HPDE6-E6E7 (cell line): ENCODE measurements around the gene PREX1.

ENCODE experiments used
- DNase-seq: peaks from one replicate; pipeline ENCODE4 v3.0.0; 2011; ENCODE audit warnings: missing footprints; ENCODE audit errors: extremely low spot score

The PREX1 gene

GRCh38 chr20:48826069-48826468, 1.7 kb downstream of the PREX1 start:
- DNase-seq = no peak

GRCh38 chr20:48825566-48825920, 2.3 kb downstream of the PREX1 start:
- DNase-seq = no peak

DNA sequence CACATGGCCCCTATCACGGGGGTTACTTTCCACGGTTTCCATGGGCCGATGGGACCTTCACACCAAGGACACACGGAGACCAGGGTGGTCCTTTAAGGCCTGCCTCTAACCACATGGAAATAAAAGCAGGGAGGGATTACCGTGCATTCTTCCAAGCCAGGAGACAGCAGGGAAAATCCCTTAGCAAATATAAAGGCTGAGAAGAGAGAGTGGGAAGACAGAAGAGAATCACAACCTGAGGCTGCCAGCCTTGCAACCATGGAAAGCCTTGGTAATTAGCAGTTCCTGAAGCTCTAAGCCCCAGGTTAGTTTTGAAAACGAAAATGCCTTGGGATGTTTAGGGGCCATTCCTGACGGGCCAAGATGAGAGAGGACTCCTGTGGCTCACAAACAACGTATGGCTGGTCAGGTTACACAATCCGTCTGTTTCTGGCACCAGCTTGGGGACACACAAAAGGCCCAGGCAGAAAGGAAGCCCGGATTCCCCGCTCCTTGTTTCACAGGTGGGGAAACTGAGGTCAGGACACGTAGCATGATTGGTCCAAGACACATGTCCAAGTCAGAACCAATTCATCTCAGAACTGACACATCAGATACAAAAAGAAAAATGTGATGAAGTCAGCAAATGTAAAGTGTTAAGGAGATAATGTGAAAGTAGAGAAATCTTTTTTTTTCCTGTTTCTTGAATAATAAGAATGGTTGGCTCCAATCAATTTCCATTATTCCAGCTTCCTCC, 2.8 kb downstream of the PREX1 start:
- no peak for DNase-seq

DNA sequence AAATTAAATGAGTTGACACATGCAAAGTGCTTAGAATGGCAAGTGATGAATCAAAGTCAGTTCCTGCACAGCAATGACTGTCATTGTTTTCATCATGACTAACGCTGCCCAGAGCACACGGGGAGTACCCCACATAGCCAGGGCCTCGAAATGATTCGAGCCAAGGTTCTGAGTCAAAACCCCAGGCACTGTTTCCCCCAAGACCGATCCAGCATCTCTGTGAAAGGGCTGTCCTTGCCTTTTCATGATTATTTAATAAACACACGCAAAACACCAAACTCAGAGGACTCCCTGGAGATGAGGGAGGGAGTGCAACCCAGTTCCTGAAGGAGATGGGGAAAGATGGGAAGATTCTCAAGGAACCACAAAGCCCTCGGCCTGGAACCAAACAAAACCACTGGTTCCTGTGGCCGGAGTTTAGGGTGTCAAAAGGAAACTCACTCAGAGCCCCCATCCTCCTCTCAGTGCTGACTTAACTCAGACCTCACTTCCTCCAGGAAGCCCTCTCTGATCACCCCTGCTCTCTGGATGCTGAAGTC, 3.8 kb downstream of the PREX1 start:
- peak; percentile 81 for DNase-seq

DNA sequence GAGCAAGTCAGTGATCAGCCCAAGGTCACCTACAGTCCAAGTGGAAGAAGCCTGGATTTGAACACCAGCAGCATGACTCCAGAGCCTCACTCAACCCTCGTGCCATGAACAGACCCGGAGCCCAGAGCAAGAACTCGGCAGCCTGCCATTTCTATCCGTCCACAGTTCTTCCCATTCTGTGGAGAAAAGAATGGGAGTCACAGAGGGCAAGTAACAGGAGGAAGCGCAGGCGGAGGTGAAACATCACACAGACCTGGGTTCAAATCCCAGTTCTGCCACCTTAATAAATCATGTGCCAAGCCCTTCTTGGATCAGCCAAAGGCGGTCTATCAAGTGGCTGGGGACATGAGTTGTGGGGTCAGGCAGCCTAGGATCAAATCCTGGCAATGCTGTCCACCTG, 4.3 kb downstream of the PREX1 start:
- no peak for DNase-seq

- DNase-seq = no peak
Measured at GRCh38 chr20:48822879-48823385, 4.9 kb downstream of the PREX1 start.

GRCh38 chr20:48822178-48822577, 5.6 kb downstream of the PREX1 start:
- DNase-seq = no peak

- no peak for DNase-seq
Measured at GRCh38 chr20:48821261-48821920, 6.4 kb downstream of the PREX1 start.

DNA sequence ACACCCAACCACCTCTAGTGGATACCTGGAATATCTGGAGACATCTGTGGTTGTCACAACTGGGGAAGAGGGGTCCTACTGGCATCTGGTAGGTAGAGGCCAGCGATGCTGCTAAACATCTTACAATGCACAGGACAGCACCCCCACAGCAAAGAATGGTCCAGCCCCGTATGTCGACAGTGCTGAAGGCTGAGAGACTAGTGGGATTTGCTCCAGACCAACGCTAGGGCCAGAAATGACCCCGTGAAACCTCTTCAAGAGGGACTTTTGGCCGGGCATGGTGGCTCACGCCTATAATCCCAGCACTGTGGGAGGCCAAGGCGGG, 7.2 kb downstream of the PREX1 start:
- no peak for DNase-seq

GRCh38 chr20:48819821-48820648, 7.8 kb downstream of the PREX1 start:
- no peak for DNase-seq

- no peak for DNase-seq
Measured at GRCh38 chr20:48819089-48819488, 8.7 kb downstream of the PREX1 start.

GRCh38 chr20:48818481-48818987, 9.3 kb downstream of the PREX1 start:
- DNase-seq = no peak

- no peak for DNase-seq
Measured at GRCh38 chr20:48818031-48818370, 9.8 kb downstream of the PREX1 start.

GRCh38 chr20:48817367-48818030, 10.3 kb downstream of the PREX1 start:
- no peak for DNase-seq

- no peak for DNase-seq
Measured at GRCh38 chr20:48816282-48817205, 11.3 kb downstream of the PREX1 start.

- no peak for DNase-seq
Measured at GRCh38 chr20:48815537-48815936, 12.3 kb downstream of the PREX1 start.

GRCh38 chr20:48814633-48815032, 13.2 kb downstream of the PREX1 start:
- no peak for DNase-seq

GRCh38 chr20:48813930-48814546, 13.8 kb downstream of the PREX1 start:
- DNase-seq = no peak

- DNase-seq = no peak
Measured at GRCh38 chr20:48813446-48813747, 14.4 kb downstream of the PREX1 start.
